GM18499 (cell line): ENCODE measurements around the gene ZMYND19.
"Not testable (repeated sequence)": the region's sequence is repeated elsewhere in the genome, so short reads cannot be mapped to it uniquely, and the experiment has no call there.

Source experiments
- ATAC-seq: cut with Tn5 transposase; IDR thresholded peaks from one replicate; pipeline ENCODE4 v1.9.1; 2021; ENCODE audit warnings: moderate number of reproducible peaks; ENCODE audit not compliant: insufficient read depth, unreplicated experiment

The ZMYND19 gene

GRCh38 chr9:137534256-137535119 is 55.8 kb downstream of the ZMYND19 start:
- no peak for ATAC-seq

GRCh38 chr9:137532891-137533468 is 57.3 kb downstream of the ZMYND19 start:
- not testable (repeated sequence) for ATAC-seq
